Progenitor cell of endocrine pancreas (in vitro differentiated cells): ENCODE measurements around the gene MAPK7. TPM values are rescaled to one million over a fixed set of nuclear protein-coding genes. Genes with fewer than 3 reads are reported as not detected.

Experiments used
- DNase-seq: peaks from one replicate; pipeline ENCODE4 v3.0.0; 2021; ENCODE audit warnings: low spot score; ENCODE audit not compliant: unreplicated experiment
- H3K27ac Mint-ChIP-seq: 2 replicates; pipeline ENCODE4 v1.8.0; 2021; ENCODE audit warnings: mild to moderate bottlenecking, moderate library complexity, mixed read lengths
- H3K27me3 Mint-ChIP-seq: 2 replicates; pipeline ENCODE4 v1.8.0; 2021; ENCODE audit warnings: mixed read lengths
- H3K36me3 Mint-ChIP-seq: 2 replicates; pipeline ENCODE4 v1.8.0; 2022; ENCODE audit warnings: mixed read lengths; ENCODE audit not compliant: insufficient read depth
- H3K4me1 Mint-ChIP-seq: 2 replicates; pipeline ENCODE4 v1.8.0; 2021; ENCODE audit warnings: low read depth, mixed read lengths
- H3K4me3 Mint-ChIP-seq: 2 replicates; pipeline ENCODE4 v1.8.0; 2021; ENCODE audit warnings: low read depth, mild to moderate bottlenecking, moderate library complexity, mixed read lengths
- H3K9me3 Mint-ChIP-seq: 2 replicates; pipeline ENCODE4 v1.8.0; 2021; ENCODE audit warnings: low read depth, mixed read lengths
- total RNA-seq: library from RNA; stranded (reverse); gene quantifications from 2 replicates; pipeline ENCODE4 v1.2.1, GENCODE V29; 2021
- TF ChIP-seq, protein P1 (sequence below): fragments of 200-600 bp; sonication (generic); IDR thresholded peaks from one replicate; pipeline ENCODE4 v1.5.0; 2021; ENCODE audit warnings: antibody characterized with exemption, mild to moderate bottlenecking; ENCODE audit not compliant: unreplicated experiment

The MAPK7 gene
- total RNA-seq, 1 donor from 2014 or later, result 41.8 TPM

GRCh38 chr17:19407601-19408345 lies 29.5 kb downstream of the MAPK7 start:
- Mint-ChIP-seq H3K4me3 (no peak overlapping the region), H3K27me3 (peaks cover 15% of the 10 kb centered on the region), H3K9me3 (peaks cover 3% of the 10 kb centered on the region), H3K27ac (no peak overlapping the region), H3K36me3 (no peaks in the 10 kb centered on the region), H3K4me1 (no peaks in the 10 kb centered on the region)
- TF ChIP-seq, protein P1, sequence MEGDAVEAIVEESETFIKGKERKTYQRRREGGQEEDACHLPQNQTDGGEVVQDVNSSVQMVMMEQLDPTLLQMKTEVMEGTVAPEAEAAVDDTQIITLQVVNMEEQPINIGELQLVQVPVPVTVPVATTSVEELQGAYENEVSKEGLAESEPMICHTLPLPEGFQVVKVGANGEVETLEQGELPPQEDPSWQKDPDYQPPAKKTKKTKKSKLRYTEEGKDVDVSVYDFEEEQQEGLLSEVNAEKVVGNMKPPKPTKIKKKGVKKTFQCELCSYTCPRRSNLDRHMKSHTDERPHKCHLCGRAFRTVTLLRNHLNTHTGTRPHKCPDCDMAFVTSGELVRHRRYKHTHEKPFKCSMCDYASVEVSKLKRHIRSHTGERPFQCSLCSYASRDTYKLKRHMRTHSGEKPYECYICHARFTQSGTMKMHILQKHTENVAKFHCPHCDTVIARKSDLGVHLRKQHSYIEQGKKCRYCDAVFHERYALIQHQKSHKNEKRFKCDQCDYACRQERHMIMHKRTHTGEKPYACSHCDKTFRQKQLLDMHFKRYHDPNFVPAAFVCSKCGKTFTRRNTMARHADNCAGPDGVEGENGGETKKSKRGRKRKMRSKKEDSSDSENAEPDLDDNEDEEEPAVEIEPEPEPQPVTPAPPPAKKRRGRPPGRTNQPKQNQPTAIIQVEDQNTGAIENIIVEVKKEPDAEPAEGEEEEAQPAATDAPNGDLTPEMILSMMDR, result no peak
- DNase-seq, result no peak

GRCh38 chr17:19408346-19408710 lies 30.0 kb downstream of the MAPK7 start:
- H3K27me3 Mint-ChIP-seq, result peaks cover 15% of the 10 kb centered on the region
- H3K4me3 Mint-ChIP-seq, result no peak overlapping the region
- H3K4me1 Mint-ChIP-seq, result no peaks in the 10 kb centered on the region
- no peak for DNase-seq
- no peaks in the 10 kb centered on the region for H3K36me3 Mint-ChIP-seq
- TF ChIP-seq, protein P1, result no peak
- H3K9me3 Mint-ChIP-seq, result peaks cover 3% of the 10 kb centered on the region
- no peak overlapping the region for H3K27ac Mint-ChIP-seq

GRCh38 chr17:19409066-19409465 lies 30.8 kb downstream of the MAPK7 start:
- no peak for DNase-seq
- H3K36me3 Mint-ChIP-seq, result no peaks in the 10 kb centered on the region
- H3K4me3 Mint-ChIP-seq, result no peak overlapping the region
- no peaks in the 10 kb centered on the region for H3K4me1 Mint-ChIP-seq
- H3K27ac Mint-ChIP-seq, result no peak overlapping the region
- TF ChIP-seq, protein P1, result no peak
- H3K27me3 Mint-ChIP-seq, result peaks cover 15% of the 10 kb centered on the region
- no peaks in the 10 kb centered on the region for H3K9me3 Mint-ChIP-seq

GRCh38 chr17:19409509-19409908 lies 31.2 kb downstream of the MAPK7 start:
- H3K36me3 Mint-ChIP-seq, result no peaks in the 10 kb centered on the region
- TF ChIP-seq, protein P1, result no peak
- H3K4me3 Mint-ChIP-seq, result no peak overlapping the region
- no peaks in the 10 kb centered on the region for H3K9me3 Mint-ChIP-seq
- no peak for DNase-seq
- no peak overlapping the region for H3K27ac Mint-ChIP-seq
- H3K4me1 Mint-ChIP-seq, result no peaks in the 10 kb centered on the region
- peaks cover 15% of the 10 kb centered on the region for H3K27me3 Mint-ChIP-seq

DNA sequence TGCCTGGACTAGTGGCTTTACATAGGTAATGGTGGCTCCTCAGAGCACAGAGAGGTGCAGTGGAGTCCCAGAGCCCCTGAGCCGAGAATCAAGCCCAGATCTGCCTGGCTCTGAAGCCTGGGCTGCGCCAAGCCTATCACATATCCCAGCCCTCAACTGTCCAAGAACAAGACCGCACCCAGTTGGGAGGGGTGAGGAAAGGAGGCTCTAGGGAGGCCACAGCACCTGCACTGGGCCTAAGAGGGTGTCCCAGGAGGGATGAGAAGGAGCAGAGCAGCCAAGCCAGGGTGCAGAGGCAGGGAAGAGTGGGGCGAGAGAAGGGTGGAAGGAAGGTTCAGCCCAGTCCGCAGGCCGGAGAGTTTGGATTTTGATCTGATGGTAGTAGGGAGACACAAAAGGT lies 31.8 kb downstream of the MAPK7 start:
- no peaks in the 10 kb centered on the region for H3K36me3 Mint-ChIP-seq
- no peaks in the 10 kb centered on the region for H3K9me3 Mint-ChIP-seq
- no peak overlapping the region for H3K4me3 Mint-ChIP-seq
- no peak for DNase-seq
- H3K27me3 Mint-ChIP-seq, result peaks cover 15% of the 10 kb centered on the region
- TF ChIP-seq, protein P1, result no peak
- H3K27ac Mint-ChIP-seq, result no peak overlapping the region
- no peaks in the 10 kb centered on the region for H3K4me1 Mint-ChIP-seq
